HG02571 (cell line): Measurements from ENCODE around the gene NT5DC3.
"Not testable (repeated sequence)": the region's sequence is repeated elsewhere in the genome, so short reads cannot be mapped to it uniquely, and the experiment has no call there.

Experiments
- ATAC-seq: cut with Tn5 transposase; IDR thresholded peaks from one replicate; pipeline ENCODE4 v1.9.1; 2021; ENCODE audit warnings: mild to moderate bottlenecking, moderate library complexity; ENCODE audit not compliant: unreplicated experiment

NT5DC3 gene

GRCh38 chr12:103855896-103856657, 15.0 kb upstream of the NT5DC3 start:
- ATAC-seq, result no peak

GRCh38 chr12:103855036-103855712, 14.1 kb upstream of the NT5DC3 start:
- ATAC-seq, result no peak

GRCh38 chr12:103854372-103854973, 13.4 kb upstream of the NT5DC3 start:
- ATAC-seq, result no peak

- ATAC-seq, result no peak
Observed at GRCh38 chr12:103852498-103852997, 11.5 kb upstream of the NT5DC3 start.

GRCh38 chr12:103851127-103851526, 10.1 kb upstream of the NT5DC3 start:
- ATAC-seq, result no peak

- ATAC-seq, result no peak
Observed at GRCh38 chr12:103850429-103850828, 9.4 kb upstream of the NT5DC3 start.

GRCh38 chr12:103848917-103849491, 8.0 kb upstream of the NT5DC3 start:
- no peak for ATAC-seq

- ATAC-seq, result no peak
Observed at GRCh38 chr12:103848143-103848542, 7.1 kb upstream of the NT5DC3 start.

- ATAC-seq, result no peak
Observed at GRCh38 chr12:103846415-103846814, 5.4 kb upstream of the NT5DC3 start.

- ATAC-seq, result no peak
Observed at GRCh38 chr12:103844305-103844704, 3.3 kb upstream of the NT5DC3 start.

- ATAC-seq, result peak; percentile 9
Observed at GRCh38 chr12:103841690-103842584, 903 bp upstream of the NT5DC3 start.

- ATAC-seq, result peak; percentile 36
Observed at GRCh38 chr12:103840462-103840875, 565 bp downstream of the NT5DC3 start.

GRCh38 chr12:103839609-103840461, 1.2 kb downstream of the NT5DC3 start:
- no peak for ATAC-seq

- ATAC-seq, result no peak
Observed at GRCh38 chr12:103839103-103839502, 1.9 kb downstream of the NT5DC3 start.

- no peak for ATAC-seq
Observed at GRCh38 chr12:103838254-103838914, 2.6 kb downstream of the NT5DC3 start.

- no peak for ATAC-seq
Observed at GRCh38 chr12:103836345-103836744, 4.7 kb downstream of the NT5DC3 start.

GRCh38 chr12:103835747-103836335, 5.2 kb downstream of the NT5DC3 start:
- not testable (repeated sequence) for ATAC-seq

GRCh38 chr12:103834942-103835341, 6.1 kb downstream of the NT5DC3 start:
- no peak for ATAC-seq

GRCh38 chr12:103833891-103834290, 7.1 kb downstream of the NT5DC3 start:
- ATAC-seq, result no peak
